ENCODE data around the gene DMBX1.

Gene DMBX1

GRCh38 chr1:46526013-46526690 lies 36.5 kb downstream of the DMBX1 start:
- FAIRE-seq, result no peak

- no peak for FAIRE-seq
These were observed 37.2 kb downstream of the DMBX1 start for GRCh38 chr1:46526691-46527291.

GRCh38 chr1:46527474-46528296 lies 38.0 kb downstream of the DMBX1 start:
- no peak for FAIRE-seq

- FAIRE-seq, result no peak
These were observed 38.8 kb downstream of the DMBX1 start for GRCh38 chr1:46528297-46528955.

DNA sequence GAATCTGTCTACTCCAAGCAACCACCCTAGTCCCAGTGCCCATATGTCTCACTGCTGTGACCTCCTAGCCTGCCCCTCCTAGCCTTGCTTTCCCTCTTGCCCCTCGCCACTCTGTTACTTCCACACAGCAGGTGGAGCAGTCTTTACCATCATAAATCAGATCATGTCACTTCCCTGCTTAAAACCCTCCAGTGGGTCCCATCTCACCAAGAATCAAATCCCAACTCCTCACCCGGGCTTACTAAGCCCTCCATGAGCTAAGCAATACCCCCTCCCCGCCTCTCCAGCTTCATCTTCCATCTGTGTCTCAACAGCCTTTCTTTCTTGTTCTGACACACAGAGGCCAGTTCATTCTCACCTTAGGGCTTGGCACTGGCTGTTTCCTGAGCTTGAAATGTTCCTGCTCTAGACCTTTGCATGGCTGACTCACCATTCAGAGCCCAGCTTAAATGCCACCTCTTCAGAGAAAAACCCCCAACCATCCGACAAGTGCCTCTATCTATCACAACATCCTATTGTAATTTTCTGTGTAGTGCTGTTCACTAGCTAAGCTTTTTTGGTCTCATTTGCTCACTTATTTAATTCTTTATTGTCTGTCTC lies 39.5 kb downstream of the DMBX1 start:
- FAIRE-seq, result no peak

- no peak for FAIRE-seq
These were observed 40.7 kb downstream of the DMBX1 start for GRCh38 chr1:46530311-46530710.

GRCh38 chr1:46530791-46531409 lies 41.3 kb downstream of the DMBX1 start:
- no peak for FAIRE-seq

- no peak for FAIRE-seq
These were observed 42.5 kb downstream of the DMBX1 start for GRCh38 chr1:46532095-46532494.

DNA sequence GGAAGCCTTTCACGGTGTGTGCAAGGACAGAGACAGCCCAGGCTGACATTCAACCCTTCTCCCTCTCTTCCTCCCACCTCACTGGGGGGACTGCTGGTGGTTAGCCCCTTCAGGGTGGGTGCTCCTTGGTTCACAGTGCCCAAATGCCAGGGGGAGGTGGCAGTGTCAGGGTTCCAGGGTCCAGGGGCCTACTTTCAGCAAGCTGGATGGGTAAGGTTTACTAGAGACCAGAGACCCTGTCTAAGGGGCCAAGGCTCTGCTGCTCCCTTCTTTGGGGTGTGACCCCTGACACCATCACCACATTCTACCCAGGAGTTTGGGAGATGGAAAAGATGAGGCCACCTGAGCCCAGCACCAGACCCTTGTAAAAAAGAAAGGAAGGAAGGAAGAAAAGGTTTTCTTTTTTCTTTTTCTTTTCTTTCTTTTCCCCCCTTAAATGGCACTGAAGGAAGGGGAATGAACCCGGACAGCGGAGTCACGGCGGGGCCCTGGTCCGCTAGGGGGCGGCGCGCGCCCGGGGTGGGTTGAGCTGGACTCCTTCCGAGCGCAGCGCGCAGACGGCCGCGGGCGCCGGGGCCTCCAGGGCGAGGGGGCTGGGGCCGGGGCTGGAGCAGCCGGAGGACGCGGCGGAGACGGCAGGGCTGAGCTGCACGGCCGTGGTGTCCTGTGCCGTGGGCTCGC lies 43.0 kb downstream of the DMBX1 start:
- no peak for FAIRE-seq

- FAIRE-seq, result no peak
These were observed 43.7 kb downstream of the DMBX1 start for GRCh38 chr1:46533179-46533864.

DNA sequence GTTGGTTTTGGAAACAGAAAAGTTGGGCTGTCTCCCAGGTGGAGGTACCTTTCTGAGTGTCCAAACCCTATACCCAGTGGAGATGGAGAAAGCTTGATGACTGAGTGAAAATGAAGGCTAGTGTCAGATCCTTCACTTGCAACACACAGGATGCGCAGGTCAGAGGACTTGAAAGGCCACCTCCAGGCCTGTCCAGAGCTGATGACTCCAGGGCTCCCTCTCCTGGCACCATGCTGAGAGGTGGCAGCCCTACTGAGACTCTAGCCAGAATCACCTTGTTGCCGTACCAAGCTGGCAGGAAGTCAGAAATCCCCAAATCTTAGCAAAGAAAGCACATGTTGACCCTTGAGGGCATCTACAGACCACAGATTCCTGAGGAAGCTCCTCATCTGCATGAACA lies 45.4 kb downstream of the DMBX1 start:
- no peak for FAIRE-seq

DNA sequence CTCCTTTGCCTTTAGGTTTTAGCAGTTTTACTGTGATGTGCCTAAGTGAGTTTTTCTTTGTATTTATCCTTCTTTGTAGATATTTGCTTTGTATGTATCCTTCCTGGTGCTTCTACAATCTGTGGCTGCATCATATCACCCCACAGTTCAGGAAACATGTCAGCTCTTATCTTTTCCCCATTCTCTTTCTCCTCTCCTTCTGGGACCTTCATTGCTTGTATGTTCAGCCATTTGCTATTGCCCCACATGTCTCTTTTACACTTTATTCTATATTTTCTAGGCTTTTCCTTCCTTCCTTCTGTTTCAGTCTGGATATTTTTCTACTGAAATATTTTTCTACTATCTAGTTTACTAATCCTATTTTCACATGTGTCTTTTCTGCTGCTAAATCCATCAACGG lies 46.9 kb downstream of the DMBX1 start:
- no peak for FAIRE-seq

- no peak for FAIRE-seq
These were observed 48.0 kb downstream of the DMBX1 start for GRCh38 chr1:46537651-46538050.

- FAIRE-seq, result no peak
These were observed 48.5 kb downstream of the DMBX1 start for GRCh38 chr1:46538147-46538546.
